ENCODE data around the gene SDCCAG8.
"Not testable (repeated sequence)": the region's sequence is repeated elsewhere in the genome, so short reads cannot be mapped to it uniquely, and the experiment has no call there.

DNA sequence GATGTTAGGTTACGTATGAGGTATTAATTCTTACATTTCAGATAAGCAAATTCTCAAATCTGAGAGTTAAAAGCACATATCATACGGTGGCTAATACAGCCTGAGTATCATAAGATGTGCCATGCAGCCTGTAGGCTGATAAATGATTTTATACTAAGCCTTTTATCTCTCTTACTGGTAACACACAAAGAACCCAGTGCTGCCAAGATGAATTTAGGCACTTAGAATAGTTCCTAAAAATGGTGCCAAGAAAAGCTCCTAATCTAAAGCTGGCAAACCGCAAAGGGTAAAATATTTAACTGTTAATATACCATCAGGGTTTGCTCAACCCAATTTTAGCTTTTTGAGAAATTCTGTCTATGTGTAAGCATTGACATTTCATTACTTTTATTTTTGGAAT is 43.9 kb upstream of the SDCCAG8 start:
- TF ChIP-seq, protein P1, sequence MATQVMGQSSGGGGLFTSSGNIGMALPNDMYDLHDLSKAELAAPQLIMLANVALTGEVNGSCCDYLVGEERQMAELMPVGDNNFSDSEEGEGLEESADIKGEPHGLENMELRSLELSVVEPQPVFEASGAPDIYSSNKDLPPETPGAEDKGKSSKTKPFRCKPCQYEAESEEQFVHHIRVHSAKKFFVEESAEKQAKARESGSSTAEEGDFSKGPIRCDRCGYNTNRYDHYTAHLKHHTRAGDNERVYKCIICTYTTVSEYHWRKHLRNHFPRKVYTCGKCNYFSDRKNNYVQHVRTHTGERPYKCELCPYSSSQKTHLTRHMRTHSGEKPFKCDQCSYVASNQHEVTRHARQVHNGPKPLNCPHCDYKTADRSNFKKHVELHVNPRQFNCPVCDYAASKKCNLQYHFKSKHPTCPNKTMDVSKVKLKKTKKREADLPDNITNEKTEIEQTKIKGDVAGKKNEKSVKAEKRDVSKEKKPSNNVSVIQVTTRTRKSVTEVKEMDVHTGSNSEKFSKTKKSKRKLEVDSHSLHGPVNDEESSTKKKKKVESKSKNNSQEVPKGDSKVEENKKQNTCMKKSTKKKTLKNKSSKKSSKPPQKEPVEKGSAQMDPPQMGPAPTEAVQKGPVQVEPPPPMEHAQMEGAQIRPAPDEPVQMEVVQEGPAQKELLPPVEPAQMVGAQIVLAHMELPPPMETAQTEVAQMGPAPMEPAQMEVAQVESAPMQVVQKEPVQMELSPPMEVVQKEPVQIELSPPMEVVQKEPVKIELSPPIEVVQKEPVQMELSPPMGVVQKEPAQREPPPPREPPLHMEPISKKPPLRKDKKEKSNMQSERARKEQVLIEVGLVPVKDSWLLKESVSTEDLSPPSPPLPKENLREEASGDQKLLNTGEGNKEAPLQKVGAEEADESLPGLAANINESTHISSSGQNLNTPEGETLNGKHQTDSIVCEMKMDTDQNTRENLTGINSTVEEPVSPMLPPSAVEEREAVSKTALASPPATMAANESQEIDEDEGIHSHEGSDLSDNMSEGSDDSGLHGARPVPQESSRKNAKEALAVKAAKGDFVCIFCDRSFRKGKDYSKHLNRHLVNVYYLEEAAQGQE (IDR thresholded peaks at IDR 0.05): not testable (repeated sequence)
- TF ChIP-seq, protein P2, sequence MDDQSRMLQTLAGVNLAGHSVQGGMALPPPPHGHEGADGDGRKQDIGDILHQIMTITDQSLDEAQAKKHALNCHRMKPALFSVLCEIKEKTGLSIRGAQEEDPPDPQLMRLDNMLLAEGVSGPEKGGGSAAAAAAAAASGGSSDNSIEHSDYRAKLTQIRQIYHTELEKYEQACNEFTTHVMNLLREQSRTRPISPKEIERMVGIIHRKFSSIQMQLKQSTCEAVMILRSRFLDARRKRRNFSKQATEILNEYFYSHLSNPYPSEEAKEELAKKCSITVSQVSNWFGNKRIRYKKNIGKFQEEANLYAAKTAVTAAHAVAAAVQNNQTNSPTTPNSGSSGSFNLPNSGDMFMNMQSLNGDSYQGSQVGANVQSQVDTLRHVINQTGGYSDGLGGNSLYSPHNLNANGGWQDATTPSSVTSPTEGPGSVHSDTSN (IDR thresholded peaks at IDR 0.05): not testable (repeated sequence)
- not testable (repeated sequence) for TF ChIP-seq POLR2AphosphoS2 (conservative IDR thresholded peaks at IDR 0.05; ENCODE audit: low read length); MYC (IDR thresholded peaks at IDR 0.05; ENCODE audit: borderline replicate concordance, low read length); RAD21 (conservative IDR thresholded peaks at IDR 0.05 in 1 of 2, IDR thresholded peaks at IDR 0.05 in 1 of 2); CTCF (IDR thresholded peaks at IDR 0.05); BHLHE40 (IDR thresholded peaks at IDR 0.05; ENCODE audit: low read depth, low read length); ZFP36 (IDR thresholded peaks at IDR 0.05; ENCODE audit: borderline replicate concordance, partially characterized antibody)
- TF ChIP-seq, protein P3, sequence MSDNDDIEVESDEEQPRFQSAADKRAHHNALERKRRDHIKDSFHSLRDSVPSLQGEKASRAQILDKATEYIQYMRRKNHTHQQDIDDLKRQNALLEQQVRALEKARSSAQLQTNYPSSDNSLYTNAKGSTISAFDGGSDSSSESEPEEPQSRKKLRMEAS (IDR thresholded peaks at IDR 0.05): not testable (repeated sequence)
- TF ChIP-seq, protein P4, sequence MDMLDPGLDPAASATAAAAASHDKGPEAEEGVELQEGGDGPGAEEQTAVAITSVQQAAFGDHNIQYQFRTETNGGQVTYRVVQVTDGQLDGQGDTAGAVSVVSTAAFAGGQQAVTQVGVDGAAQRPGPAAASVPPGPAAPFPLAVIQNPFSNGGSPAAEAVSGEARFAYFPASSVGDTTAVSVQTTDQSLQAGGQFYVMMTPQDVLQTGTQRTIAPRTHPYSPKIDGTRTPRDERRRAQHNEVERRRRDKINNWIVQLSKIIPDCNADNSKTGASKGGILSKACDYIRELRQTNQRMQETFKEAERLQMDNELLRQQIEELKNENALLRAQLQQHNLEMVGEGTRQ (IDR thresholded peaks at IDR 0.05): not testable (repeated sequence)

All from A549 (cell line).